HG02943 (cell line): Measurements from ENCODE around the gene RSPH6A.

Experiments used
- ATAC-seq: cut with Tn5 transposase; IDR thresholded peaks from one replicate; pipeline ENCODE4 v1.9.1; 2021; ENCODE audit warnings: mild to moderate bottlenecking, low read depth, moderate library complexity; ENCODE audit not compliant: unreplicated experiment

RSPH6A gene

DNA sequence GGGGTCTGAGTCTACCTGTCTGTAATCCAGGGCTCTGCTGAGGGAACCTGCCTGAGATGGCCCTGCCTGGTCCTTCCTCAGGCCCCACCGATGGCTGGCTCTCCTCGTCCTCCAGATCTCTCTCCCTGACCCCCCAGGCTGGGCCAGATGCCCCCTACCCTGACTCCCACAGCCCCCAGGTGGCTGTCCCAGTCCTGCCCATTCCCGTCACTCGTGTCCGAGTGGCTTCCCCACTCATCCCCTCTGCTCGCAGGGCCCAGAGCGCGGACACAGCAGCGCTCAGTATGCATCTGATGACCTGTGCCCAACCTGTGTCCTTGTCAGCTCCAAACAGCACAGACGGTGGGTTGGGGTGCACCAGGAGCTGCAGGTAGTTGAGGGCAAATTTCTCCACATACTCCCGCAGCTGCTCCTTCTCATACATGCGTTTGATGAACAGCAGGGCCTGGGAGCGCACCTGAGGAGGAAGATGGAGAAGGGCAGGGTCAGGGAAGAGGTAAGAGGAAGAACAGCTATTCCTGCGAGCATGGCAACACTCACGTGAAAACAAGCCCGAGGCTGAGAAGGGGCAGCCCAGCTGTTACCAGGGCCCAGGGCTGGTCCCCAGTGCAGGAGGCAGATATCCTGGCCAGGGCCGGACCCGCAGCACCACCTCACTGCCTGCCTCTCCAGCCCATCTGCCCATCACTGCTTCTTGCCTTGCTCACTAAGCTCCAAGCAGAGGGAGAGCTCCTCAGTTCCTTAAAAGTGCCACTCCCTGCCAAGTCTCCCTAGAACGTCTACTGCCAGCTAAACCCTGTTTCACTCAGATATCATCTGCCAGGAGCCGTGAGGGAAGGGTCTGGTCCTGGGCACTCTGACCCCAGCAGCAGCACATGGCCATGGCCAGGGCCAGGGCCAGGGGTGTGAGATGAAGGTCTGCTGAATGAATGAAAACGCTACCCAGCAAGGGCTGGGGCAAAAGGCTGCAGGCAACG lies 11.1 kb upstream of the RSPH6A start:
- ATAC-seq = no peak

DNA sequence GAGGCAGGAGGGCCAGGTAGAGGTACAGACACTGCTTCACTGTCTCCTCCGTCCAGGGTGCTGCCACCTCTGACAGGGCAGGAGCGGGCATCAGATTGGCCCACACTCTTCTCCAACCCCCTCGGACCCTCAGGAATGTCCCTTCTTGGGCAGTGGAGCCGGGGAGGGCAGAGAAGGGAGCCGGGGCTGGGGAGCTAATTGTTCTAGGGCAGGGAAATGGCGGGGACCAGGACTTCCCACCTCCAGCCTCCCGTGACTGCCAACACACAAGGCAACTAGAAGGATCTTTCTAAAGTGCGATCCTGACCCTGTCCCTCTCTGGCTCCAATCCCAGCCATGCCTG lies 10.1 kb upstream of the RSPH6A start:
- ATAC-seq = no peak

DNA sequence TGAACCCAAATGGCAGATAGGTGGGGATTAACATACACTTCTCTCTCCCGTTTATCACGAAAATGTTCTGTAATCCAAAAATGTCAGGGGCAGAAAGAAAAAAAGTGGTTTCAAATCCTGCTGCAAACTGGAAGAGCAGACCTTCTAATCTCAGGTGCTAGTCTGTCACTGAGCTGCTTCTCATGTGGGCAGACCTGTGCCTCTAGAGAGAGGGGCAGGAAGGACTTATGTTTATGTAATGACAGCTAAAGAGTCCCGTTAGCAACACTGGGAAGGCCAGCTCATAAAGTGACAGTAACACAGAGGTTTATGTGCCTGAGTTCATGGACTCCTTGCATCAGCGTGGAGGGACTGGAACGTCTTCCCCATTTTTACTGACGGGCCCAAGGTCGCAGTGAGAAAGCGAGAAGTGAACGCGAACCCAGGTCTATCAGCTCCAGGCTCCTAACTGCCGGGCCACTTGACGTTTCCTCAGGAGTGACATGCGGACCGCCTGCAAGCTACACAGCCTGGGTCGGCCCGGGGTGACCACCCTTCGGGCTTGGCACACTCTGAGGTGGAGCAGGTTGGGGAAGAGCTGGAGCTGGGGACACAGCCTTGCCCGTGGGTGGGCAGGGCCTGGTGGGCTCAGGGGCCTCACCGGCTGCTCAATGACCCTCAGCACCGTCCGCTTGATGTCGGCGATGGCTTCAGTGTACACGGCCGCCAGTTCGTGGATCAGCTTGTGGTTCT lies 9.6 kb upstream of the RSPH6A start:
- ATAC-seq = no peak

DNA sequence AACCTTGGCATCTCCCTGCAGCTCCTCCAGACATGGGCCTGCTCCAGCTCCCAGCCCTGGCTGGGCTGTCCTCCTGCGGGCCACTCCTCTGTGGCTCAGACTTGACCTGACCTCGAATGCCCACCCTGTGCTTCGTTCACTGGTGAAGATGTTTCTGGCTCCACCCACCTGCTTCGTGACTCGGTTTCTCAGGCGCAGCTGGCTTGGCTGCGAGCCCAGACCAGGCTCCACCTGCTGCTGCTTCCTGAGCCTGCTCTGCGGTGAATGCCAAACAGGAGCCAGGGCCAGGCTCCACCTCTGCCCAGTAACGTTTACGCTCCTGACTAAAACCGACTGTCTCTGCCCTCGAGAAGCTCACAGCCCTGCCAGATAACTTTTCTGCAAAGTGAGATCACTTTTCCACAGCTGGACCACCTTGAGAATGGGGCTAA lies 8.9 kb upstream of the RSPH6A start:
- ATAC-seq = no peak

DNA sequence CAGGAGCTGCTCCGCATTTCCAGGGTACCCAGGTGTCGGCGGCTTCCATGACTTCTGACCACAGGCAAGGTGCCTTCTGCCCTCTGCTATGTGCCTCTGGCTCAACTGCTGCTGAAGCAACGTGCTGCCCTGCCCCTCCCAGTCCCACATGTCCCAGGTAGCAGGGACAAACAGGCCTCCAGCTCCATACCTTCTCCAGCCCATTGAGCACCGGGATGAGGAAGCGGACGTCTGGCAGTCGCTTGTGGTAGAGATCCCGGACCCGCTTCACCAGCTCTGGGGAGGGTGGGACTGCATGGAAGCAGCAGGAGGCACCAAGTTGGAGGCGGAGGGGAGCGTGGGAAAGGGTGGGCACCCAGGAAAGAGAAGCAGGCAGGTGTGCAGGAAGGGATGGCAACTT lies 8.1 kb upstream of the RSPH6A start:
- no peak for ATAC-seq

- ATAC-seq = no peak
Measured at GRCh38 chr19:45822716-45823115, 7.6 kb upstream of the RSPH6A start.

DNA sequence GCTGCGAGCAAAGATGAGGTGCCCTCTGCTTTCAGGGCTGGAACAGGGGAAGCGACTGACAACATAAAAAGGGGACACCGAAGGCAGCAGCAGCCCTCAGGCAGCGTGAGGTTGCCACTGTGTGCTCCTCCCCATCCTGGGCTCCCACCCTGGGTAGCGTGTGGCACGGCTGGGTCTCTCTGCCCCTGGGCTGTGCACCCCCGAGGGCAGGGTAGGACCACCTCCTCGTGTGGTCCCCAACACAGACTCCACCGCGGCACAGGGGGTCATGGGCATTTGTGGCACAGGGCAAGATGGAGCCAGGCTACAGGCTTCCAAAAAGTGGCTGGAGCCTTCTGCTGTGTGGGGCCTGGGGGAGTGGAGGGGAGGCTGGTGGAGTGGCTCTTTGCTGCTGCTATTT lies 6.5 kb upstream of the RSPH6A start:
- ATAC-seq = no peak

DNA sequence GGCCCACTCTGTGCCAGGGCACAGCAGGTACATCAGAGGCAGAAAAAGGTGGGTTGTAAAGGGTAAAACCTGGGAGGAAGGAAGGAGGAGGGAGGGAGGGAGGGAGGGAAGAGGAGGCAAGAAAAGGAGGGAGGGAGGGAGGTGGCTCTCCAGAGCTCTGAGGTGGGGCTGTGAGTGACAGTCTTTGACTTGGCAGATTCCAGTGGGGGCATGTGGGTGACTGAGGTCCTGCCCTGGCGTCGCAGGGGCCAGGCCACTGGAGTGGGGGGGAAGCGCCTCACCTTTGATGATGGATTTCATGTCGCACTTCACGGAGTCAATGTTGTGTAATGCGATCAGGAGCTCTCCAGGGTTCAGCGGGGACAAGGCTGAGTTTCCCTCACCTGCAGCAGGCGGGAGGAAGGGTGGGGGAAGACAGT lies 6.0 kb upstream of the RSPH6A start:
- ATAC-seq = no peak

GRCh38 chr19:45820413-45821102 lies 5.5 kb upstream of the RSPH6A start:
- no peak for ATAC-seq

DNA sequence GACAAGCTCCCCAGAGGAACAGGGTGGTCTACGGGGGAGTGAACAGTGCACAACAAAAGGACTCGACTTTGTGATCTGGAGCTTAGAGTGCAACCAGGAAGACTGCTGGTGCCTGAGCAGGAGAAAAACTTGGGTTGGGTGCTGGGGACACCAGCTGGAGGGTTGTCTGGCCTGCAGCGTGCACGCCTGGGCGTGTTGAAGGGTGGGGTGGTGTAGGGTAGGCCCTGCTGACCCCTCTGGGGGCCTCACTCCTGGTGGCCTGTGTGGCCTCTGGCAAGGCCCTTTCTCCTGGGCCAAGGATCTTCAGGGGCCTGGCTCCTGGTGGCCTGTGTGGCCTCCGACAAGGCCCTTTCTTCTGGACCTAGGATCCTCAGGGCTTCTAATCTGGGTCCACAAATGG lies 4.7 kb upstream of the RSPH6A start:
- ATAC-seq = no peak

GRCh38 chr19:45817725-45818301 lies 2.7 kb upstream of the RSPH6A start:
- no peak for ATAC-seq

GRCh38 chr19:45817010-45817724 lies 2.1 kb upstream of the RSPH6A start:
- peak; percentile 86 for ATAC-seq

GRCh38 chr19:45816236-45817009 lies 1.3 kb upstream of the RSPH6A start:
- ATAC-seq = no peak

GRCh38 chr19:45815481-45816216 lies 541 bp upstream of the RSPH6A start:
- no peak for ATAC-seq

DNA sequence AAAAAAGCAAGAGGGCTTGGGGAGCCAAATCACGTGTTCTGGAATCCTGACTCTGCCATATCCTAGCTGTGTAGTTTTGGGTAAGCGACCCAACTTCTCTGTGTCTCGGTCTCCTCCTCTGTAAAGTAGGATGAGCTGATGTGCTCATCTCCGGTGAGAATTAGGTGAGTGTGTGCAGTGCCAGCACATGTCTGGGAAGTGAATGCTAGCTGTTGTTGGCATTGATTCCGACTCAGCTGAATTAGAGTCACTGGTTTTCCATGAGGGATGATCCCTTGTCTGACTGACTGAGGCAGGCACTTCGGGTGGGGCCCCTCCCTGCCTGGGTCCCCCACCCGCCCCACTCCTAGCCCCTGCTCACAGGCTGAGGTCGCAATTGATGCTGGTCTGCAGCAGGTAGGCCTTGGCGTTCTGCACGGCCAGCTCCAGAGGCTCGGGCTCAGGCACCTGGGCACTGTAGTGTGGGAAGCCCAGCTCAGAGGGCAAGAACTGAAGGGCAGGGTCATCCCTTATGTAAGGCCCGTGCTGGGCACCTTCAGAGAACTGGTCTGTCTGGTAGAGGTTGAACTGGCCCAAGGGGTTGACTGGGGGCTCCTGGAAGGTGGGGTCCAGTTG lies 835 bp downstream of the RSPH6A start:
- no peak for ATAC-seq

DNA sequence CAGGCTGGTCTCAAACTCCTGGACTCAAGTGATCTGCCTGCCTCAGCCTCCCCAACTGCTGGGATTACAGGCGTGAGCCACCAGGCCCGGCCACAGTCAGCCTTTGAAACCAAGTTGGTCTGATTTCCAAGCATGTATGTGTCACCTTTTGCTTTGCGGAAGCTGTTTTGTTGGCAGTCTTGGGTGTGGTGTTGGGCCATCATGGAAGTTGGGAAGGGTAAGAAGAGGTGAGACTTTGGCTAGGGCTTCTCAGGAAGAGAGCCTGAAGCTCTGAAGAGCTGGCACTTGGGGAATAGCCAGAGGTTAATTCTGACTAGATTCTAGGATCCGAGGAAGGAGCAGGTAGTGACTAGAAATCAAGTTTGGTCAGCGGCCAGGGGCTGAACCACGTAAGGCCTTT lies 2.8 kb downstream of the RSPH6A start:
- no peak for ATAC-seq

DNA sequence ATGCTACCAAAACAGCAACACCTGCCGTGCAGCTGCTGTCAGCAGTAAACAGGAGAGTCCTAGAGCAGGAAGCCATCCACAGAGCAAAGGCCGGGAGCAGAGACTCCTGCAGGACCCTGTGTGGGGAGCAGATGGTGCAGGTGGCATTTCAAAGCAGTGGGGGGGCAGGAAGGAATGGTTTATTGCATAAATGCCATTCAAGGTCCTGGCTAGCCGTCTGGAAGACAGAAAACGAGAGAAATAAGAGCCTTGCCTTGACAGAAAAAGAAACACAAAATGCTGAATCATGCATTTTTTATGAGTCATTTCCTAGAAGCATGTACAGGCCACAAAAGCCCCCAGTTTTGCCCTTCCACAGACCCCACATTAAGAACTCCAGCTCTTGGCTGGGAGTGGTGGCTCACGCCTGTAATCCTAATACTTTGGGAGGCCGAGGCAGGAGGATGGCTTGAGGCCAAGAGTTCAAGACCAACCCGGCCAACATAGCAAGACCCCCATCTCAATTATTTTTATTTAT lies 5.4 kb downstream of the RSPH6A start:
- no peak for ATAC-seq

DNA sequence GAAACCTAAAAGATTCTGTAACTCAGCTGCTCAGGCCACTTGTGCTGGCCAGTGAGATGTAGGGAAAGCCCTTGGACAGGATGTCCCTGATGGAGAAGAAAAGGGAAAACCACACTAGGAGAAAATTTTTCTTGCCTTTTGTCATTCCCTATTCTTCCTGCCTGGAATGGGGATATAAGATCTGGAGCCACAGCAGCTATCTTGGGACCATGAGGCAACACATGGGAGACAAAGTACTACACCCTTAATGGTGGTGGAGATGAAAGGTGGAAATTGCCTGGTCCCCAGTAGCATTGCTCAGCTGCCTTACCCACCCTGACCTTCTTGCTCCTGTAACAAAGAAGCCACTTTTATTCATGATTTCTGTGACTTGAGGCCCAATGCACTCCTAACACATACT lies 9.4 kb downstream of the RSPH6A start:
- no peak for ATAC-seq
